ACC112 (cell line): ENCODE results near the gene SNX15.

Experiments
- H2AFZ ChIP-seq: fragments of 200-600 bp; sonication (generic); one replicate; pipeline ENCODE4 v1.6.0; 2017; ENCODE audit warnings: antibody characterized with exemption, low read length; ENCODE audit not compliant: unreplicated experiment
- H3K27ac ChIP-seq: fragments of 200-600 bp; sonication (generic); 2 replicates; pipeline ENCODE4 v1.5.1; 2014; ENCODE audit warnings: low read depth, mild to moderate bottlenecking, antibody characterized with exemption, low read length, moderate library complexity
- H3K27me3 ChIP-seq: fragments of 200-600 bp; sonication (generic); 2 replicates; pipeline ENCODE4 v1.6.1; 2014; ENCODE audit warnings: mild to moderate bottlenecking, antibody characterized with exemption, low read length, moderate library complexity, mixed read lengths; ENCODE audit not compliant: insufficient read depth
- H3K36me3 ChIP-seq: fragments of 200-600 bp; sonication (generic); 2 replicates; pipeline ENCODE4 v1.6.1; 2016; ENCODE audit warnings: mild to moderate bottlenecking, antibody characterized with exemption, low read length, moderate library complexity, mixed read lengths; ENCODE audit not compliant: insufficient read depth
- H3K4me1 ChIP-seq: fragments of 200-600 bp; sonication (generic); one replicate; pipeline ENCODE4 v1.6.1; 2016; ENCODE audit warnings: low read length, mixed read lengths; ENCODE audit not compliant: insufficient read depth, unreplicated experiment, control insufficient read depth
- H3K4me3 ChIP-seq: fragments of 200-600 bp; sonication (generic); 2 replicates; pipeline ENCODE4 v1.5.1; 2014; ENCODE audit warnings: mild to moderate bottlenecking, low read depth, low read length
- H3K79me2 ChIP-seq: fragments of 200-600 bp; sonication (generic); one replicate; pipeline ENCODE4 v1.6.0; 2016; ENCODE audit warnings: low read length; ENCODE audit not compliant: control insufficient read depth, unreplicated experiment, insufficient read depth

SNX15 gene

DNA sequence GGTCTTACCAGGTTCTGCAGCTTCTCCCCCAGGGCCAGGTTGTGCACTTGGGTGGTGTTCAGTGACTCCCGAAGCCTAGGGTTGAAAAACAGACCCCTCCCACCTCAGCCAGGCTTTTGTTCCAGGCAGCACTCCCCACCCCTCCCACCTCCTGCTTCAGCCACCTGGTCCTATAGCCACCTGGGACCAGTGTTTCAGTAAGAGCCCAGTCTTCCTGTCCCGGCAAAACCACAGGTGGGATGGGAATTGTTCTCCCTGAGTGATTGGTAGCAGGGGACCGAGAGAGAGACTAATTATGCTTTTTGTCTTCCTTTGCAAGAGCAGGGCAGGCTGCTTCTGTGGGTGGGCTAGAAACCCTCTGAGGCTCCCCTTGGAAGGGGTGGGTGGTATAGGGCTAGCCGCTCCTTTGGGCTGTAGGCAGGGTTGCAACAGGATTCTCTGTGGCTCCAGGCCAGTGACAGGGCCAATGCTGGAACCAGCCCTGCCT lies 39.6 kb downstream of the SNX15 start:
- Histone ChIP-seq H3K27me3 (no peaks in the 10 kb centered on the region), H2AFZ (no peak overlapping the region), H3K27ac (no peak overlapping the region), H3K4me3 (no peak overlapping the region), H3K36me3 (no peaks in the 10 kb centered on the region), H3K79me2 (no peaks in the 10 kb centered on the region), H3K4me1 (no peaks in the 10 kb centered on the region)

DNA sequence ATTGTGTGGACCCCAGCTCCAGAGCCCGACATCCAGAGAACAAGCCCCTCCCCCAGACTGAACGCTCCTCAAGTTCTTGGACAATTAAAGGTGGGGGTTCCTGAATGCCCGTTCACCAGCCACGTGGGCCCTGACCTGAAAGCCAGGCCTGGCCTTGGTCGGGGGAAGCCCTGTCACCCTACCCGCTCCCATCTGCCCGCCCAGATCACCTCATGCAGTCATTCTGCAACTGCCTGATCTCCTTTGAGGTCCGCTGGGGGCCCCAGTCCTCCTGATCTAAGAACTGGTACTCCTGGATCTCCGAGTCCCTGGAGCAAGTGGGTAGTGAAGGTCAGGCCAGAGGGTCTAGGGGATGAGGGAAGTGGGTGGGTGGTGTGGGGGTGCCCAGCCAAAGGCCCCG lies 40.2 kb downstream of the SNX15 start:
- Histone ChIP-seq H2AFZ (no peak overlapping the region), H3K27ac (no peak overlapping the region), H3K4me3 (no peak overlapping the region), H3K36me3 (no peaks in the 10 kb centered on the region), H3K79me2 (no peaks in the 10 kb centered on the region), H3K27me3 (no peaks in the 10 kb centered on the region), H3K4me1 (no peaks in the 10 kb centered on the region)

DNA sequence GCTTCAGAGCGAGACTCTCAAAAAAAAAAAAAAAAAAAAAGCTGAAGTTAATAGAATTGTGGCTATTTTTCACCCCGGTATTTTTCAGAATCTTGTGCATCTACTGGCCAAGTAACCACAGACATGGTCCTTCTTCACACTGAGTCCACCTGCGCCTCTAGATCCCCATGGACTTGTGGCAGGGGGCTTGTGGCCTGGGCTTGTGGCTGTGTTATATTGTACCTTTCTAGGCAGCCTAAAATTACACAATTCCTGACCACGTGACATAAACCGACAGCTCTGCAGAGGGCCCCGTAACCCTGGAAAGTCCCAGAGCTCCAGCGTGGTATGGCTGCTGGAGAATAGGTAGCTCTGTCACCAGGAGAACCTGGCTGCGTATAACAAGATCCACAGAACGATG lies 42.0 kb downstream of the SNX15 start:
- Histone ChIP-seq H3K4me3 (no peak overlapping the region), H3K79me2 (no peaks in the 10 kb centered on the region), H3K4me1 (no peaks in the 10 kb centered on the region), H2AFZ (no peak overlapping the region), H3K36me3 (no peaks in the 10 kb centered on the region), H3K27ac (no peak overlapping the region), H3K27me3 (no peaks in the 10 kb centered on the region)

DNA sequence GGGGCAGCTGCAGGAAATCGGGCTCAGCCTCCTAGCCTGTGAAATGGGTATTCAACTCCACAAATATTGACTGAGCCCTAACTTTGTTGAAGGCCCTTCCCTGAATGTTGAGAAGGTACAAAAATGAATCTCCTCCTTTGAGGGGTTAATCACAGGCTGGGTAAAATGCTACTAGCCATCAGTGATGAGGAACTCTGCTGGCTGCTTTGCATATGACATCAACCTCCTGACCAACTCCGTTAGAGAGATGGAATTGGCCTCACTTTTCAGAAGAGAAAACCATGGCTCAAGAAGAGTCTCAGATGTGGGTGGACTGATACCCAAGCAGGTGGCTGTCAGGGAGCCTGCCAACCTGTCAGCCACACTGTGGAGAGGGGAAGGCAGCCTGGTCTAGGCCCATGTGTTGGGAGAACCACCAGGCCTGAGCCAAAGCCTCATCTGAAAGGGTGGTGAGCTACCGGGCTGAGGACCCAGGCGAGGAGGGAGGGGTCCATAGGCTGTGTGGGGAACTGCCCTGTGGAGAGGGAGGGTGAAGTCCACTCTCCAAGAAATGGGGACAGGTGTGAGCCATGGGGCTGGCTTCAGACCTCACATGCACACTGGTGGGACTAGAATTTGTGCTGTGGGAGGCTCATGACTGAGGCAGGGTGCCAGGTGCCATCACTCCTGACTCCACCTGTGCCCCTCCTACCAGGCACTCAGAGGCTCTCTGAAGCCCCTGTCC lies 44.8 kb downstream of the SNX15 start:
- Histone ChIP-seq H3K4me1 (no peaks in the 10 kb centered on the region), H3K79me2 (no peaks in the 10 kb centered on the region), H3K27ac (no peak overlapping the region), H2AFZ (no peak overlapping the region), H3K4me3 (no peak overlapping the region), H3K27me3 (no peaks in the 10 kb centered on the region), H3K36me3 (no peaks in the 10 kb centered on the region)

DNA sequence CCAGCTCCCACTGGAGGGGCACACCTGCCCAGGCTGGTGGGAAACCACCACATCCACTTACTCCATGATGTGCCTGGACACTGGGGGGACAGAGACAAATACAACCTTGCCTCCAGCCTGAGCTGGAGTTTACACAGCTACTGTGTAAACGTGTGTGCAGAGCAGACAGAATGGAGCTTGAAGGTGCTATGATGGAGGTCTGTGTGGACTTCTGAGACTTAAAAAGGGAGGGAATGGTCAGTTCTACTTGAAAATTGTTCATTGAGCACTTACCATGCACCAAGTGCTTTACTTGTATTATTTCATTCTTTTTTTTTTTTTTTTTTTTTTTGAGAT lies 45.4 kb downstream of the SNX15 start:
- Histone ChIP-seq H3K4me3 (no peak overlapping the region), H3K36me3 (no peaks in the 10 kb centered on the region), H3K79me2 (no peaks in the 10 kb centered on the region), H3K4me1 (no peaks in the 10 kb centered on the region), H3K27me3 (no peaks in the 10 kb centered on the region), H2AFZ (no peak overlapping the region), H3K27ac (no peak overlapping the region)

DNA sequence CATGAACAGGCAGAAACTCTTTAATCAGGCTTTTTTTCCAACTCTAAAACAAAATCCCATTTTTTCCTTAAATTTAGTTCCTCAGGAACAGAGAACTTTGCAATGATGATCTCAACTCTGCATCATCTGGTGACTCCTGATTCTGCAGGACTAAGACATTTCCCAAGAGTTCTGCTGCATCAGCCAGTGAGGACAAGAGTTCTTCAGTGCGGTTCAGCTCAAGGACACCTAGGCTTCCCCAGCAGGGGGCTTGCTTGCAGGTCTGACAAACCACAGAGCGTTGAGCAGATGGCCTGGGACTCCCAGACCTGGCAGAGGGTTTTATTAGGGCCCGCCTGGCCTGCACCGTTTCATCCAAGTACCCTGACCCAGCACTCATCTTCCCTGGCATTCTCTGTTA lies 50.2 kb downstream of the SNX15 start:
- Histone ChIP-seq H3K27me3 (no peaks in the 10 kb centered on the region), H3K27ac (no peak overlapping the region), H3K4me3 (no peak overlapping the region), H3K4me1 (peaks cover 4% of the 10 kb centered on the region), H3K79me2 (peaks cover 39% of the 10 kb centered on the region), H3K36me3 (peaks cover 4% of the 10 kb centered on the region; the same call in 1 of the 2 replicates), H2AFZ (no peak overlapping the region)

DNA sequence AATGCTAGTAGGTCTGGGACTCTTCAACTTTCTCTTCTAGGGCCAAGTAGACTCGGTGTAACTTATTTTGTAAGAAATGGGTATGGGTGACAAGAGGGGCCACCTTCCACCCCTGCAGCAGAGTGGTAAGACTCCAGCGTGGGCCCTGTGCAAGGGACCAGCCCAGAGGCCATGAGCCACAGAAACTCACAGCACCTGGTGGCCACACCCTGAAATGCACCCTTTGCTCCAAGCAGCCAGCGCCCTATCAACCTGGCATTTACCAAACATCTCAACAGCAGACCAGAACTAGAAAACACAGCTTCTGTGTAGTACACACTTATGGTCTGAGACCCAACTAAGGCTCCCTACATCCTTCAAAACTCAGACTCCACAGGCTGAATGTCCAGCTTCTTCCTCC lies 50.9 kb downstream of the SNX15 start:
- peaks cover 46% of the 10 kb centered on the region for H3K79me2 ChIP-seq
- H3K4me3 ChIP-seq, result no peak overlapping the region
- peaks cover 10% of the 10 kb centered on the region for H3K4me1 ChIP-seq
- no peak overlapping the region for H3K27ac ChIP-seq
- H3K27me3 ChIP-seq, result no peaks in the 10 kb centered on the region
- no peak overlapping the region for H2AFZ ChIP-seq
- peaks cover 8% of the 10 kb centered on the region; the same call in 1 of the 2 replicates for H3K36me3 ChIP-seq

DNA sequence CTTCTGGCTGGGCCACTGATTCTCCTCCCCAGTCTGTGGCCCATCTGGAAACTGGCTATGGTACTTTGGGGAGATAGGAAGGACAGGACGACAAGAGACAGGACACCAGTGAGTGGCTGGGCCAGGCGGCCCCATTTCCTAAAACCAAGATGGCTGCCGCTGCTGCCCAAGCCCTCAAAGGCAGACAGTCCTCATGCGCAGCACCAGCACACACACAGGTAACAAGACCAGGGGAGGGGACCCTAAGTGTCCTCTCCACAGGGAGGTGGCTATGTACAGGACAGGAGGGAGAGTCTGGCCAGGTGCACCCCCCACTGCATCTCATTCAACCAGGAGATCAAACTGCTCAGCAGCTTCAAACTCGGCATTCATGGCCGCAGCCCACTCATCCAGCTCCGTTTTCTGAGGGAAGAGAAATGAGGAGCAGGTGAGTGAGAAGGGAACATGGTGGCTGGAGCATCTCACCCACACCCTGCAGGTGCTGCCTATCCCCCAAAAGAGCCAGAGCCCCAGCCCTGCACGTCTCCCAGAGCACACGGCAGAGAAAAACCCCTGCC lies 51.6 kb downstream of the SNX15 start:
- peaks cover 8% of the 10 kb centered on the region; the same call in 1 of the 2 replicates for H3K36me3 ChIP-seq
- H3K79me2 ChIP-seq, result peaks cover 53% of the 10 kb centered on the region
- no peak overlapping the region for H2AFZ ChIP-seq
- no peaks in the 10 kb centered on the region for H3K27me3 ChIP-seq
- H3K27ac ChIP-seq, result no peak overlapping the region
- H3K4me1 ChIP-seq, result peaks cover 10% of the 10 kb centered on the region
- no peak overlapping the region for H3K4me3 ChIP-seq

DNA sequence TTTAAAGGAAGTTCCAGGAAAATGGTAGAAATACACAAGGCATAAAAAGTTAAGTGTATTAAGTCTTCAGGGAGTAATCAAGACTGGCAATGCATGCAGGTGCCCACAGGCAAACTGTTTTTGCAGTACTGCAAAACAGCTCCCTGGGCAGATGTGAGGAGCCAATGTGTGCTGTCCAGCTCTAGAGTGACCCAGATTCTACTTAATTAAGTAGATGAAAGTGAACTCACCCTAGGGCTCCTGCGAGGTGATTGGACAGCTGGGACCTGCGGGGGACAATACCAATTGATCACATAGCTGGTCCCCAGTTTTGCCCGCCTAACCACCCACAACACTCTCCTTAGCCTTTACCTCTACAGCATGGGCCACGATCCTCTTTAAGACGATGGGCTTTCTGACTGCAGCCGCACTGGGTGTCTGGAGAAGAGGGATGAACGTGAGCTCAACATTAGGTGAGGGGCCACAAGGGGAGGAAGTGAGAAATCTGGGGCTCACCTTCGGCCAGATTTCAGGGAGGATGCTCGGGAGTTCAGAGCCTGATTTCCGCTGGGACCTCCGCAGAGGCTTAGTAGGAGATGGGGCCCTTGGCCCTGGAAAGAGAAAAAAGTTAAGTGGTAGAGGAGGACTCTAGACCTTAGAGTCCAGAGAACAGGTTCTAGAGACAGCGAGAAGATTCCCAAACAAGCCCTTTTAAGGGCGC lies 56.0 kb downstream of the SNX15 start:
- Histone ChIP-seq H3K27me3 (no peaks in the 10 kb centered on the region), H3K27ac (peak overlapping the region; percentile 87), H3K36me3 (peaks cover 12% of the 10 kb centered on the region; the same call in 1 of the 2 replicates), H3K4me1 (peaks cover 21% of the 10 kb centered on the region), H3K4me3 (peak overlapping the region; percentile 97), H2AFZ (peak overlapping the region; percentile 92), H3K79me2 (peaks cover 65% of the 10 kb centered on the region)

DNA sequence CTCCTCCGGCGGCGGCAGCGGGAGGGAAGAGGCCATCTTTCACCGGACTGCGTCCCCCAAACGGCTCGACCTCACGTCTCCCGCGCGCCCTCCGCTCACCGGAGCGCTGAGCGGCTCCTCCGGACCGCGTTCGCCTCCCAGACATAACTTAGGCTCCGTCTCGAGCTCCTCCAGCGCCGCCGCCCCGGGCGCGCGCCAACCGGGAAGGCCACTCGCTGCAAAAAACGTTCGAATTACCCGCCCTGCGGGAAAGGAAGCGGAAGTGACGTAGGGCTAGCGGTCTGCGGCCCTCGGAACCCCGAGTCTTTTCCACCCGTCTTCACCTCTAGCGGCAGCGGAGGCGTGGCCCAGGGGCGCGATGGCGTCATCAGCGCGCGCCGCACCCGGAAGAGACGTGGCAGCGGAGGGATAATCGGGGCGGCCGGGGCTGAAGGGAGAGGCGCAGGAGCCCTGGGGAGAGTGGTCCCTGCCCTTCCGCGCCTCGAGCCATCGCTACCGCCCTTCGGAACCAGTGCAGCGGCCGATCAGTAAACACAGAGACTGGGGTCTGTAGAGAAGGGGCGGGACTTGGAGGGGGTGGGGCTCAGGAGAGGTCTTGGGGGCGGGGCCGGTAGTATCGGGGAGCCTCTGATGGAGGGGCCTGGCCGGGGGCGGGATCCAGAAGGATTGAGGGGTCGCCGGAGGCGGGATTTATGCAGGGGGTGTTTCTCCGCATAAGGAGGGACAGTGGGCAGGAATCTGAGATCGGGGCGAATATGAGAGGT lies 56.8 kb downstream of the SNX15 start, which contains the start of the genes CDCA5 and ZFPL1:
Gene CDCA5 (minus strand): TSS at position 207 of the 764 bp plus-strand sequence. CDS start 62 bp downstream, at position 145.
Gene ZFPL1 (plus strand): TSS at position 389 of the 764 bp plus-strand sequence. CDS start 477 bp downstream, outside the sequence.
- Histone ChIP-seq H3K4me3 (peak within 1 kb of the TSS; percentile 97), H3K36me3 (peaks cover 8% of the 10 kb centered on the region; the same call in 1 of the 2 replicates), H3K27me3 (no peaks in the 10 kb centered on the region), H3K79me2 (peaks cover 58% of the 10 kb centered on the region), H3K27ac (peak within 1 kb of the TSS; percentile 87), H2AFZ (peak within 1 kb of the TSS; percentile 92), H3K4me1 (peaks cover 21% of the 10 kb centered on the region)
